ENCODE results near the gene PANX2.

DNA sequence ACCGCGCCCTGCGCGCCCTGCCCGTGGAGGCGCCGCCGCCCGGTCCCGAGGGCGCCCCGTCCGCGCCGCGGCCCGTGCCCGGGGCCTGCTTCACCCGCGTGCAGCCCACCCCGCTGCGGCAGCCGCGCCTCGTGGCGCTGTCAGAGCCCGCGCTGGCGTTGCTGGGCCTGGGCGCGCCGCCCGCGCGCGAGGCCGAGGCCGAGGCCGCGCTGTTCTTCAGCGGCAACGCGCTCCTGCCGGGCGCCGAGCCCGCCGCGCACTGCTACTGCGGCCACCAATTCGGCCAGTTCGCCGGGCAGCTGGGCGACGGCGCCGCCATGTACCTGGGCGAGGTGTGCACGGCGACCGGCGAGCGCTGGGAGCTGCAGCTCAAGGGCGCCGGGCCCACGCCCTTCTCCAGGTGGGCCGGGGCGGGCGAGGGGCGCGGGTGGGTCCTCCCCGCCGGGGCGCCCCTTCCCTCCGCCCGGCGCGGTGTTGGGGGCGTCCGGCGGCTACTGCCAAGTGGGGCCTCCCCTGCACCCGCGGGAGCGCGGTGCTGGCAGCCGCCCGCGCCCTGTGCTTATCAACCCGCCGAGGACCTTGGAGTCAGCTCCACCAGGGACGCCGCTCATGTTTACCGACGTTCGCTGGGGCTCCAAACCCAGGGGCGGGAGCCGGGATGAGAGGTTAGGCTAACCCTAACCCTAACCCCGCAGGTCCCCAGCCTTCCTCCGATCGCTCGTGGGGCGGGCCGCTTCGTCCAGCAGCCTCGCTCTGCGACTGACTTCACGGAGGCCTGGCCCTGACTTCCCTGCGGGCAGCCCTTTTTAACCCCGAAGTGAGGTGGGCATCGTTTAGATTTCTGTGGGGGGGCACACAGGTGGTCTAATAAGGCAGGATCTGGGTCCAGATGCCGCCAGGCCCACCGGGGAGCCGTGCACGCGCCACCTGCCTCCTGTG, 30.9 kb downstream of the PANX2 start:
- TF ChIP-seq, protein P1, sequence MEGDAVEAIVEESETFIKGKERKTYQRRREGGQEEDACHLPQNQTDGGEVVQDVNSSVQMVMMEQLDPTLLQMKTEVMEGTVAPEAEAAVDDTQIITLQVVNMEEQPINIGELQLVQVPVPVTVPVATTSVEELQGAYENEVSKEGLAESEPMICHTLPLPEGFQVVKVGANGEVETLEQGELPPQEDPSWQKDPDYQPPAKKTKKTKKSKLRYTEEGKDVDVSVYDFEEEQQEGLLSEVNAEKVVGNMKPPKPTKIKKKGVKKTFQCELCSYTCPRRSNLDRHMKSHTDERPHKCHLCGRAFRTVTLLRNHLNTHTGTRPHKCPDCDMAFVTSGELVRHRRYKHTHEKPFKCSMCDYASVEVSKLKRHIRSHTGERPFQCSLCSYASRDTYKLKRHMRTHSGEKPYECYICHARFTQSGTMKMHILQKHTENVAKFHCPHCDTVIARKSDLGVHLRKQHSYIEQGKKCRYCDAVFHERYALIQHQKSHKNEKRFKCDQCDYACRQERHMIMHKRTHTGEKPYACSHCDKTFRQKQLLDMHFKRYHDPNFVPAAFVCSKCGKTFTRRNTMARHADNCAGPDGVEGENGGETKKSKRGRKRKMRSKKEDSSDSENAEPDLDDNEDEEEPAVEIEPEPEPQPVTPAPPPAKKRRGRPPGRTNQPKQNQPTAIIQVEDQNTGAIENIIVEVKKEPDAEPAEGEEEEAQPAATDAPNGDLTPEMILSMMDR (conservative IDR thresholded peaks at IDR 0.05; ENCODE audit: low read depth, low read length) = no peak
- TF ChIP-seq BHLHE40 (IDR thresholded peaks at IDR 0.05; ENCODE audit: low read depth, low read length) (no peak; the same call in 1 of the 2 replicates), POLR2A (IDR thresholded peaks at IDR 0.05; ENCODE audit: low read depth, low read length) (no peak), RCOR1 (IDR thresholded peaks at IDR 0.05; ENCODE audit: insufficient replicate concordance, low read length) (no peak), FOS (IDR thresholded peaks at IDR 0.05; ENCODE audit: low read depth, low read length) (no peak), MAFK (IDR thresholded peaks at IDR 0.05; ENCODE audit: low read depth, low read length) (no peak)
- TF ChIP-seq, protein P2, sequence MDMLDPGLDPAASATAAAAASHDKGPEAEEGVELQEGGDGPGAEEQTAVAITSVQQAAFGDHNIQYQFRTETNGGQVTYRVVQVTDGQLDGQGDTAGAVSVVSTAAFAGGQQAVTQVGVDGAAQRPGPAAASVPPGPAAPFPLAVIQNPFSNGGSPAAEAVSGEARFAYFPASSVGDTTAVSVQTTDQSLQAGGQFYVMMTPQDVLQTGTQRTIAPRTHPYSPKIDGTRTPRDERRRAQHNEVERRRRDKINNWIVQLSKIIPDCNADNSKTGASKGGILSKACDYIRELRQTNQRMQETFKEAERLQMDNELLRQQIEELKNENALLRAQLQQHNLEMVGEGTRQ (IDR thresholded peaks at IDR 0.05; ENCODE audit: low read depth, low read length) = no peak
- TF ChIP-seq, protein P3, sequence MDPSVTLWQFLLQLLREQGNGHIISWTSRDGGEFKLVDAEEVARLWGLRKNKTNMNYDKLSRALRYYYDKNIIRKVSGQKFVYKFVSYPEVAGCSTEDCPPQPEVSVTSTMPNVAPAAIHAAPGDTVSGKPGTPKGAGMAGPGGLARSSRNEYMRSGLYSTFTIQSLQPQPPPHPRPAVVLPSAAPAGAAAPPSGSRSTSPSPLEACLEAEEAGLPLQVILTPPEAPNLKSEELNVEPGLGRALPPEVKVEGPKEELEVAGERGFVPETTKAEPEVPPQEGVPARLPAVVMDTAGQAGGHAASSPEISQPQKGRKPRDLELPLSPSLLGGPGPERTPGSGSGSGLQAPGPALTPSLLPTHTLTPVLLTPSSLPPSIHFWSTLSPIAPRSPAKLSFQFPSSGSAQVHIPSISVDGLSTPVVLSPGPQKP (IDR thresholded peaks at IDR 0.05; ENCODE audit: borderline replicate concordance, low read depth, low read length) = no peak

Measured in IMR-90 (cell line).